HepG2 (cell line): ENCODE results near the gene CCT4. TPM values are rescaled to one million over a fixed set of nuclear protein-coding genes. Genes with fewer than 3 reads are reported as not detected.

Experiments used
- ARNTL ChIP-seq: sonication (generic); formaldehyde crosslinking; IDR thresholded peaks from 2 replicates; pipeline ENCODE4 v1.4.0; 2020; ENCODE audit warnings: mild to moderate bottlenecking, missing genetic modification reagents
- DR1 ChIP-seq: sonication (generic); formaldehyde crosslinking; IDR thresholded peaks from 2 replicates; pipeline ENCODE4 v1.8.0; 2021; ENCODE audit warnings: mild to moderate bottlenecking, missing genetic modification reagents, inconsistent platforms
- GATA4 ChIP-seq: sonication (generic); IDR thresholded peaks from 2 replicates; pipeline ENCODE4 v1.6.1; 2016; ENCODE audit warnings: antibody characterized with exemption, low read depth, borderline replicate concordance
- MYC ChIP-seq: sonication (generic); formaldehyde crosslinking; IDR thresholded peaks from 2 replicates; pipeline ENCODE4 v1.9.0; 2021; ENCODE audit warnings: missing genetic modification reagents, borderline replicate concordance
- SIX1 ChIP-seq: sonication (generic); formaldehyde crosslinking; IDR thresholded peaks from 2 replicates; pipeline ENCODE4 v1.4.0; 2020; ENCODE audit warnings: missing genetic modification reagents, borderline replicate concordance
- TEAD3 ChIP-seq: optimal IDR thresholded peaks from 2 replicates; pipeline ENCODE3; 2016; ENCODE audit warnings: borderline replicate concordance
- ZNF232 ChIP-seq: sonication (generic); formaldehyde crosslinking; IDR thresholded peaks from 2 replicates; pipeline ENCODE4 v1.4.0; 2020; ENCODE audit warnings: missing genetic modification reagents, borderline replicate concordance
- ZSCAN22 ChIP-seq: sonication (generic); formaldehyde crosslinking; IDR thresholded peaks from 2 replicates; pipeline ENCODE4 v1.4.0; 2020; ENCODE audit warnings: mild to moderate bottlenecking, missing genetic modification reagents
- polyA plus RNA-seq, 8 experiments: library from polyadenylated mRNA; depleted of rRNA in 3 of 8; stranded (reverse) in 7 of 8; unstranded in 1 of 8; fragments of >200 nt; fragmentation: Illumina TruSeq in 4 of 8; extraction: Trizol in 4 of 8; gene quantifications; 2 replicates each; pipeline versions ENCODE4 v1.2.1 to v1.2.3, GENCODE V29; 2011 to 2016; ENCODE audit warnings: low read depth in 4 of 8, missing spikeins in 1 of 8, mixed read lengths in 1 of 8; ENCODE audit not compliant: insufficient read depth in 1 of 8
- total RNA-seq, 5 experiments: library from RNA; depleted of rRNA; stranded (reverse); fragments of >200 nt; fragmentation: Illumina TruSeq; extraction: Trizol; gene quantifications; 2 replicates each; pipeline ENCODE4 v1.2.3, GENCODE V29; 2016; ENCODE audit warnings: low read depth in 1 of 5
- TF ChIP-seq, protein P1 (sequence below): sonication (generic); formaldehyde crosslinking; IDR thresholded peaks from 2 replicates; pipeline ENCODE4 v1.4.0; 2020; ENCODE audit warnings: missing genetic modification reagents, borderline replicate concordance
- TF ChIP-seq, protein P2 (sequence below), 2 experiments: fragments of 450-650 bp in 1 of 2; sonication (generic) in 1 of 2; formaldehyde crosslinking in 1 of 2; IDR thresholded peaks; 2 replicates each; pipeline versions ENCODE4 v1.6.1 to v1.8.0; 2016 to 2022; ENCODE audit warnings: antibody characterized with exemption in 1 of 2, mild to moderate bottlenecking in 1 of 2, missing genetic modification reagents in 1 of 2
- TF ChIP-seq, protein P3 (sequence below): sonication (generic); formaldehyde crosslinking; IDR thresholded peaks from 2 replicates; pipeline ENCODE4 v1.4.0; 2020; ENCODE audit warnings: mild to moderate bottlenecking, missing genetic modification reagents
- TF ChIP-seq, protein P4 (sequence below): sonication (generic); formaldehyde crosslinking; IDR thresholded peaks from 2 replicates; pipeline ENCODE4 v1.4.0; 2020; ENCODE audit warnings: missing genetic modification reagents

Gene CCT4
- total and polyA plus RNA-seq, 2 of the 13 experiments (the other 11 are each of a cell fraction or from before 2014, with no cell fraction given): 138 to 340 TPM

DNA sequence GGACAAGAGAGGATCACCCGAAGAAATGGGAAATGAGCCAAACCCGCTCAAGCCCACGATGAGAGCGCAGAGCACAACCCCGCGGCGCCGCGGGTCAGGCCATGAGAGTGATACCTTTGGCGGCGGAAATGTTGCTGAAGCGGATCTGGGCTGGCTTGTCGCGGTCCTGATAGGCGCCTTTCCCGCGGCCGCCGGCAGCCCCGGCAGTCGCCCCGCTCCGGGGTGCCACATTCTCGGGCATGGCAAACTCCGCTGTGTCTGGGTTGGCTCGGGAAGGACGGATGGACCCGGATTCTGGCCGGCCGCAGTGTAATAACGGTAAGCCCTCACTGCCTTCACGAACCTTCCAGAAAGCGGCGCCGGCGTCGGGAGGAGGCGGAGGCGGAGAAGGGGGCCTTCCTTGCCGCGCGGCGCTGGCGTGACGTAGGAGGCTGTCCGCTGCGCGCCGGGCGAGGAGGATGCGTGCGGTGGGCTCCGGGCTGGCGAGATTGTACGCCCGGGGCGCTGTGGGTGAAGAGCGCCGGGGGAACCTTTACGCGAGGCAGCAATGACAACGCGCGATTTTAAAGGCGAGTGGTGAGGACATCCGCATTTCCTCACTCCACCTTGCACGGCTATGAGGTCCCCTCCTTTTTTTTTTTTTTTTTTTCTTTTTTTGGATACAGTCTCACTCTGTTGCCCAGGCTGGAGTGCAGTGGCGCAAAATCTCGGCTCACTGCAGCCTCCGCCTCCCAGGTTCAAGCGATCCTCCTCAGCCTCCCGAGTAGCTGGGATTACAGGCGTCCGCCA, at the start of gene CCT4 (continued):
- TF ChIP-seq, protein P1, sequence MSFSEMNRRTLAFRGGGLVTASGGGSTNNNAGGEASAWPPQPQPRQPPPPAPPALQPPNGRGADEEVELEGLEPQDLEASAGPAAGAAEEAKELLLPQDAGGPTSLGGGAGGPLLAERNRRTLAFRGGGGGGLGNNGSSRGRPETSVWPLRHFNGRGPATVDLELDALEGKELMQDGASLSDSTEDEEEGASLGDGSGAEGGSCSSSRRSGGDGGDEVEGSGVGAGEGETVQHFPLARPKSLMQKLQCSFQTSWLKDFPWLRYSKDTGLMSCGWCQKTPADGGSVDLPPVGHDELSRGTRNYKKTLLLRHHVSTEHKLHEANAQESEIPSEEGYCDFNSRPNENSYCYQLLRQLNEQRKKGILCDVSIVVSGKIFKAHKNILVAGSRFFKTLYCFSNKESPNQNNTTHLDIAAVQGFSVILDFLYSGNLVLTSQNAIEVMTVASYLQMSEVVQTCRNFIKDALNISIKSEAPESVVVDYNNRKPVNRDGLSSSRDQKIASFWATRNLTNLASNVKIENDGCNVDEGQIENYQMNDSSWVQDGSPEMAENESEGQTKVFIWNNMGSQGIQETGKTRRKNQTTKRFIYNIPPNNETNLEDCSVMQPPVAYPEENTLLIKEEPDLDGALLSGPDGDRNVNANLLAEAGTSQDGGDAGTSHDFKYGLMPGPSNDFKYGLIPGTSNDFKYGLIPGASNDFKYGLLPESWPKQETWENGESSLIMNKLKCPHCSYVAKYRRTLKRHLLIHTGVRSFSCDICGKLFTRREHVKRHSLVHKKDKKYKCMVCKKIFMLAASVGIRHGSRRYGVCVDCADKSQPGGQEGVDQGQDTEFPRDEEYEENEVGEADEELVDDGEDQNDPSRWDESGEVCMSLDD (CRISPR knock-in tag): no peak
- TF ChIP-seq, protein P2, sequence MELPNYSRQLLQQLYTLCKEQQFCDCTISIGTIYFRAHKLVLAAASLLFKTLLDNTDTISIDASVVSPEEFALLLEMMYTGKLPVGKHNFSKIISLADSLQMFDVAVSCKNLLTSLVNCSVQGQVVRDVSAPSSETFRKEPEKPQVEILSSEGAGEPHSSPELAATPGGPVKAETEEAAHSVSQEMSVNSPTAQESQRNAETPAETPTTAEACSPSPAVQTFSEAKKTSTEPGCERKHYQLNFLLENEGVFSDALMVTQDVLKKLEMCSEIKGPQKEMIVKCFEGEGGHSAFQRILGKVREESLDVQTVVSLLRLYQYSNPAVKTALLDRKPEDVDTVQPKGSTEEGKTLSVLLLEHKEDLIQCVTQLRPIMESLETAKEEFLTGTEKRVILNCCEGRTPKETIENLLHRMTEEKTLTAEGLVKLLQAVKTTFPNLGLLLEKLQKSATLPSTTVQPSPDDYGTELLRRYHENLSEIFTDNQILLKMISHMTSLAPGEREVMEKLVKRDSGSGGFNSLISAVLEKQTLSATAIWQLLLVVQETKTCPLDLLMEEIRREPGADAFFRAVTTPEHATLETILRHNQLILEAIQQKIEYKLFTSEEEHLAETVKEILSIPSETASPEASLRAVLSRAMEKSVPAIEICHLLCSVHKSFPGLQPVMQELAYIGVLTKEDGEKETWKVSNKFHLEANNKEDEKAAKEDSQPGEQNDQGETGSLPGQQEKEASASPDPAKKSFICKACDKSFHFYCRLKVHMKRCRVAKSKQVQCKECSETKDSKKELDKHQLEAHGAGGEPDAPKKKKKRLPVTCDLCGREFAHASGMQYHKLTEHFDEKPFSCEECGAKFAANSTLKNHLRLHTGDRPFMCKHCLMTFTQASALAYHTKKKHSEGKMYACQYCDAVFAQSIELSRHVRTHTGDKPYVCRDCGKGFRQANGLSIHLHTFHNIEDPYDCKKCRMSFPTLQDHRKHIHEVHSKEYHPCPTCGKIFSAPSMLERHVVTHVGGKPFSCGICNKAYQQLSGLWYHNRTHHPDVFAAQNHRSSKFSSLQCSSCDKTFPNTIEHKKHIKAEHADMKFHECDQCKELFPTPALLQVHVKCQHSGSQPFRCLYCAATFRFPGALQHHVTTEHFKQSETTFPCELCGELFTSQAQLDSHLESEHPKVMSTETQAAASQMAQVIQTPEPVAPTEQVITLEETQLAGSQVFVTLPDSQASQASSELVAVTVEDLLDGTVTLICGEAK (IDR thresholded peaks at IDR 0.05): no peak
- TF ChIP-seq, protein P2 (CRISPR knock-in tag; IDR thresholded peaks at IDR 0.05): peak; percentile 92
- TF ChIP-seq, protein P3, sequence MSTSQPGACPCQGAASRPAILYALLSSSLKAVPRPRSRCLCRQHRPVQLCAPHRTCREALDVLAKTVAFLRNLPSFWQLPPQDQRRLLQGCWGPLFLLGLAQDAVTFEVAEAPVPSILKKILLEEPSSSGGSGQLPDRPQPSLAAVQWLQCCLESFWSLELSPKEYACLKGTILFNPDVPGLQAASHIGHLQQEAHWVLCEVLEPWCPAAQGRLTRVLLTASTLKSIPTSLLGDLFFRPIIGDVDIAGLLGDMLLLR (CRISPR knock-in tag): no peak
- TF ChIP-seq GATA4: peak; percentile 85; the same call in 1 of the 2 replicates
- peak; percentile 50 for TF ChIP-seq ZSCAN22 (CRISPR knock-in tag)
- TF ChIP-seq TEAD3 (CRISPR knock-in tag): peak; percentile 73
- peak; percentile 99 for TF ChIP-seq MYC (CRISPR knock-in tag)
- TF ChIP-seq, protein P4, sequence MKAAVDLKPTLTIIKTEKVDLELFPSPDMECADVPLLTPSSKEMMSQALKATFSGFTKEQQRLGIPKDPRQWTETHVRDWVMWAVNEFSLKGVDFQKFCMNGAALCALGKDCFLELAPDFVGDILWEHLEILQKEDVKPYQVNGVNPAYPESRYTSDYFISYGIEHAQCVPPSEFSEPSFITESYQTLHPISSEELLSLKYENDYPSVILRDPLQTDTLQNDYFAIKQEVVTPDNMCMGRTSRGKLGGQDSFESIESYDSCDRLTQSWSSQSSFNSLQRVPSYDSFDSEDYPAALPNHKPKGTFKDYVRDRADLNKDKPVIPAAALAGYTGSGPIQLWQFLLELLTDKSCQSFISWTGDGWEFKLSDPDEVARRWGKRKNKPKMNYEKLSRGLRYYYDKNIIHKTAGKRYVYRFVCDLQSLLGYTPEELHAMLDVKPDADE (CRISPR knock-in tag): peak; percentile 97
- peak; percentile 99 for TF ChIP-seq DR1 (CRISPR knock-in tag)
- no peak for TF ChIP-seq SIX1 (CRISPR knock-in tag)
- peak; percentile 79 for TF ChIP-seq ARNTL (CRISPR knock-in tag)
- TF ChIP-seq ZNF232 (CRISPR knock-in tag): peak; percentile 92
